A549 treated with AZD2906 at 1 μM for 4 hours (cell line): ENCODE data around the gene CPN1. TPM values are rescaled to one million over a fixed set of nuclear protein-coding genes. Genes with fewer than 3 reads are reported as not detected.

Source experiments
- total RNA-seq: library from RNA; stranded (reverse); fragments of 200-300 nt; extraction: Qiagen RNA extraction; gene quantifications from 5 replicates; pipeline ENCODE4 v1.2.3, GENCODE V29; 2022

CPN1 gene
- total RNA-seq = 0.22 to 0.37 TPM (median 0.34 TPM) in 5 replicates

DNA sequence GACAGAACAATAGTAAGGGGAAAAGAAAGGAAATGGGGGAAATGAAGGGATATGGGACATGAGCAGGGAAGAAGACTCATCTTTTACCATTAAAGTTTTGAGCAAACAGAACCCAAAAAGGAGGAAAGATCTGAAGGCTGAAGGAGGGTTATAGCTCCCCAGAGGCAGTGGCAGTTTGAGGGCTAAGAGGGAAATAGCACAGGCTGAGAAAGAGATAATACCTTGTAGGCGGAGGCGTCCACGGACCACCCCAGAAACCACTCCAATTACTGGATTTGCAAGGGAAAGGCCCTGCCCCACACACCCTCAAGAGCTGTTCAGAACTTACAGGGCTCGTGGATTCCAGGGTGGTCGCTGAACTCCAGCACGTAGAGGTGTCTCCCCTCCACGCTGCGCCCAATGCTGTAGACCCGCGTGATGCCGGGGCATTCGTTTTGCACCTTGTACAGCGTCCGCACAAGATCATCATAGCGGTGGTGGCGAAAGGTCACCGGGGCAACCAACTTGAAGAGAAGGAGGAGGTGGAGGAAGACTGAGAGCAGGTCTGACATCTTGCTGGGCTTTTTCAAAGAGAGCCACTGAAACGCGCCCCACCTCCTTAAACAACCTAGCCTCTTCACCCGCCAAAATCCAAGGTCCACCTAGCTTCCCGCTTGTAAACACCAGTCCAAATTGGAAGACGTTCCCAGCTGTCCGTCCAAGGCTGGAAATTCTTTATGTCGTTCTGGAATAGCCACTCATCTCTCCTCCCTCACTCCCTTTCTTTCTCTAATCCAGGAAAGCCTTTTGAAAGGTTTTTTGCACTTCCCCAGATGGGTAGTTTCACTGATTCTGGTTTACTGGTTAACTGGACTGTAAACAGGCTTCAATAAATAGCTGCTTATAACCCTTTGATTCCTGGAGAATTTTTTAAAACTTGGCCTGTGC is at the start of gene CPN1:
Gene CPN1 (minus strand): TSS at position 795 of the 927 bp plus-strand sequence. CDS start 244 bp downstream, at position 551.

DNA sequence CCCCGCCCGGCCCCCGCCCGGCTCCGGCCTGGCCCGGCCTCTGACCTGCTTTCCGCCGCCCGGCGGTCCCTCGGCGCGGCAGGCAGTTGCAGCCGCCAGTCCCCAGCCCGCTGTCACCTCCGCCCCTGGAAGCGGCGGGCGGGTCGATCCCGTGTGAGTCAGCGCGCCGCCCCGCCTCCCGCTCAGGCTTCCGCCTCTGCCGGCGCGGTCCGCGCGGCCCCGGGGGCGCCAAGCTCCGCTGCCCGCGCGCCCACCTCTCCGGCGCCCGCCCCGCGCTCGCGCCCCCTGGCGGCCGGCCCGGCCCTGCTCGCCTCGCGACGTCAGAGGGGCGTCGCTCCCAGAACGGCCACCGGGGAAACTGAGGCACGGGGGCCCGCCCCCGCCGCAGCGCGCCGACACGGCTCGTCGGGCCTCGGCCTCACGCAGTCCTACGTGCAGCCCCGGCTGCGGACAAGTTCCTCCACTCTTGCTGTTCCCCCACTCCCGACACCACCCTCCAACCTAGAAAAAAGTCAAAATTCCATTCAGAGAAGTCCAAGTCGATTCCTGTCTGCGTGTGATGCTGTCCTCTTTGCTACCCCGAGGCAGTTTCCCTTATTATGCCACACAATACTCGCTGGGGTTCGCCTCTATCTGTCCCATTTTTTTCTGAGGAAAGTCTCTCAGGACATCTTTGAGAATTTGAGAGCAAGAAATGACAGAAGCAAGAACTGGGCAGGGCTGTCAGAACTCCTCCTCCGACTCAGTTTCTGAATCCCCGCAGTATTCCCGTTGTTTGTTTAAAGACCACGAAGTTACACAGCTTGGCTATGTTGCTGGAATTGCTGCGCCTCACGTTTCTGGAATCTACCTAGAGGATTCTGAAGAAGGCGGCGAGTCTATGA is 71.6 kb downstream of the CPN1 start, which contains the start of gene DNMBP:
Gene DNMBP (minus strand): TSS at position 155 of the 884 bp plus-strand sequence. CDS start 37,823 bp downstream, outside the sequence.

Other genes starting within 250 kb of the CPN1 start
- 16.2 to 25.3 TPM (median 20.9 TPM) in 5 replicates for gene DNMBP, start 71.9 kb downstream of the CPN1 start, total RNA-seq
- gene ERLIN1, start 104.2 kb upstream of the CPN1 start, total RNA-seq = 43.8 to 71.1 TPM (median 49.5 TPM) in 5 replicates
- 17.8 to 24.2 TPM (median 19.8 TPM) in 5 replicates for gene CHUK, start 147.7 kb upstream of the CPN1 start, total RNA-seq
- gene CWF19L1, start 185.8 kb upstream of the CPN1 start, total RNA-seq = 19.2 to 24.1 TPM (median 19.8 TPM) in 5 replicates
- 88.7 to 104 TPM (median 95.5 TPM) in 5 replicates for gene BLOC1S2, start 204.8 kb upstream of the CPN1 start, total RNA-seq
- gene PKD2L1, start 248.4 kb upstream of the CPN1 start, total RNA-seq = 0.06 to 0.33 TPM (median 0.16 TPM) in 4 of 5 replicates, not detected in the other